Ovary (tissue), 9 donors: ENCODE results near the gene SHISA6. TPM values are rescaled to one million over a fixed set of nuclear protein-coding genes. Genes with fewer than 3 reads are reported as not detected.
A peak's percentile ranks its signal among the peaks of the same experiment; 100 is the strongest.

Source experiments
- DNase-seq, 5 donors: peaks; one replicate each; pipeline ENCODE4 v3.0.0-alpha.2; 2019 to 2020
- H3K27ac ChIP-seq, 2 donors: fragments of 200-600 bp; one replicate each; pipeline versions ENCODE4 v1.5.1 to v1.8.0; 2019 to 2022
- H3K27me3 ChIP-seq: fragments of 200-600 bp; one replicate; pipeline ENCODE4 v1.8.0; 2022
- H3K36me3 ChIP-seq: fragments of 200-600 bp; sonication (generic); one replicate; pipeline ENCODE4 v1.5.1; 2019
- H3K4me1 ChIP-seq: one replicate; pipeline ENCODE4 v1.8.1; 2013; ENCODE audit warnings: mild to moderate bottlenecking, moderate library complexity; ENCODE audit not compliant: insufficient read depth
- H3K4me3 ChIP-seq: fragments of 200-600 bp; sonication (generic); one replicate; pipeline ENCODE4 v1.5.1; 2017
- H3K9me3 ChIP-seq, 2 donors: fragments of 200-600 bp in 1 of 2; sonication (generic) in 1 of 2; one replicate each; pipeline versions ENCODE4 v1.5.1 to v1.8.1; 2013 to 2019; ENCODE audit warnings: mild to moderate bottlenecking in 1 of 2, moderate library complexity in 1 of 2
- CTCF ChIP-seq, 3 donors: fragments of 450-650 bp in 2 of 3; fragments of 200-600 bp in 1 of 3; IDR thresholded peaks; one replicate each; pipeline versions ENCODE4 v1.5.1 to v1.8.0; 2016 to 2022; ENCODE audit warnings: antibody characterized with exemption in 3 of 3, mild to moderate bottlenecking in 1 of 3
- EP300 ChIP-seq: sonication (generic); formaldehyde crosslinking; IDR thresholded peaks from one replicate; pipeline ENCODE4 v1.6.1; 2017; ENCODE audit warnings: antibody characterized with exemption
- POLR2A ChIP-seq: fragments of 450-650 bp; IDR thresholded peaks from one replicate; pipeline ENCODE4 v1.6.1; 2017; ENCODE audit warnings: antibody characterized with exemption, mild to moderate bottlenecking, moderate library complexity
- WGBS, 3 donors: extraction: QIAGEN DNeasy Blood & Tissue Kit in 1 of 3; methylation state at CpG; one replicate each; pipeline versions ENCODE4 v1.1.5 to v1.1.7; 2013 to 2017; 5-methylcytosine and 5-hydroxymethylcytosine counted together
- intact Hi-C, 4 donors: fragments of 100-400 bp; cut with DNase I; formaldehyde crosslinking; loops; one replicate each; pipeline versions ENCODE4 v1.11.0 to v1.15.1; 2022 to 2023
- polyA plus RNA-seq, 2 donors: library from polyadenylated mRNA; stranded (reverse); fragments of 200-250 nt in 1 of 2; fragments of 350-450 nt in 1 of 2; fragmentation: Illumina TruSeq in 1 of 2; extraction: RNeasy Lipid Tissue Mini Kit (QIAGEN cat#74804) in 1 of 2; gene quantifications; one replicate each; pipeline ENCODE4 v1.2.3, GENCODE V29; 2013 to 2014
- total RNA-seq, 7 donors: library from RNA; depleted of rRNA in 2 of 7; stranded (reverse); fragments of >200 nt in 2 of 7; fragmentation: NEBNext Ultra II Directional in 3 of 7; extraction: Animal tissue kit (Norgen Biotek cat#: 25700) in 3 of 7; gene quantifications; one replicate each; pipeline versions ENCODE4 v1.1.0 to v1.2.4, GENCODE V29; 2016 to 2023
- donor health status: DM: no; HTN: no; CAD: no; lungs with moderate emphysema.
- donor health status: DM: no; HTN: no; CAD: no.
- donor health status: Bipolar disorder and iron deficiency.
- donor health status: DM: yes; HTN: yes; CAD: no.
- donor health status: DM: no; HTN: no; CAD: no.
- donor health status: DM: yes; HTN: yes; CAD: no.

SHISA6 gene
- total and polyA plus RNA-seq, 9 donors = 0.10 to 1.5 (median 0.38) TPM

- DNase-seq = peak; percentile 73 to 89 (median 78)
- no peaks in the 10 kb centered on the region for H3K9me3 ChIP-seq
- no peaks in the 10 kb centered on the region for H3K27me3 ChIP-seq
- intact Hi-C loops = no loop called here
- H3K27ac ChIP-seq = peak overlapping the region; percentile 36 to 75
- 5 to 9% (median 8%) methylated on average over 6 of the region's 6 CpGs for WGBS, 3 donors
- H3K4me3 ChIP-seq = no peak overlapping the region
- TF ChIP-seq EP300 = no peak
- TF ChIP-seq POLR2A = no peak
- H3K36me3 ChIP-seq = no peaks in the 10 kb centered on the region
- H3K4me1 ChIP-seq = peaks cover 1% of the 10 kb centered on the region
Measured at GRCh38 chr17:11608396-11608795, 367.4 kb downstream of the SHISA6 start.

- peaks cover 1% of the 10 kb centered on the region for H3K4me1 ChIP-seq
- TF ChIP-seq CTCF (IDR thresholded peaks at IDR 0.05) (no peak), EP300 (no peak), POLR2A (no peak)
- H3K9me3 ChIP-seq = no peaks in the 10 kb centered on the region
- 56 to 67% (median 62%) methylated on average over 6 of the region's 6 CpGs for WGBS, 3 donors
- no peak overlapping the region for H3K27ac ChIP-seq
- intact Hi-C loops = no loop called here
- no peak for DNase-seq
- no peak overlapping the region for H3K4me3 ChIP-seq
- no peaks in the 10 kb centered on the region for H3K36me3 ChIP-seq
- no peaks in the 10 kb centered on the region for H3K27me3 ChIP-seq
Measured at GRCh38 chr17:11610999-11611566, 370.1 kb downstream of the SHISA6 start.

GRCh38 chr17:11612956-11613355 lies 371.9 kb downstream of the SHISA6 start:
- H3K9me3 ChIP-seq = no peaks in the 10 kb centered on the region
- no peak for TF ChIP-seq POLR2A
- no peak for TF ChIP-seq CTCF (IDR thresholded peaks at IDR 0.05)
- TF ChIP-seq EP300 = no peak
- H3K27ac ChIP-seq = no peak overlapping the region
- H3K27me3 ChIP-seq = no peaks in the 10 kb centered on the region
- H3K4me3 ChIP-seq = no peak overlapping the region
- WGBS, 3 donors = 14 to 29% (median 23%) methylated on average over 2 of the region's 2 CpGs
- peak in 2 of 5 donors; percentile 33 to 72 for DNase-seq
- intact Hi-C loops = no loop called here
- H3K36me3 ChIP-seq = no peaks in the 10 kb centered on the region
- H3K4me1 ChIP-seq = no peaks in the 10 kb centered on the region
